GM19099 (cell line): ENCODE data around the gene GTPBP4.

ENCODE experiments used
- POLR2A ChIP-seq: IDR thresholded peaks from 3 replicates; pipeline ENCODE4 v1.6.1; 2011; ENCODE audit warnings: low read depth; ENCODE audit not compliant: insufficient read length; ENCODE audit errors: extremely low read depth

Gene GTPBP4

DNA sequence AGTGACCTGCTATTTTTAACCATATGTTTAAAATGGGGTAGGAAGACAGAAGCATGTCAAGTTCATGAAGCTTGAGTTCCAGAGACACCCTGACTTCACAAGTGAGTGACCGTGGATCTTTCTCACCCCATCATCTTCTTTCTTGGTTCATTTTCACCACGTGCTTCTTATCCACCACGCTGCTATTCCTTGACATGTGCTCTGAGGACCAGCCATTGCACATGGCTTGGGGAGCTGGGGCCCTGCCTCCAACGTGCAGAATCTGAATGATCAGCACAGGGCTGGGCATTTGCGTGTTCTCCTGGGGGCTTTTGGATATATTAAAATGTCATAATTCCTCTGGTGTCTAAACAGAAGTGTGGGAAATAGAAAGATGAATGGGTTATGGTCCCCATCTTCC is 25.0 kb upstream of the GTPBP4 start:
- TF ChIP-seq POLR2A: no peak

DNA sequence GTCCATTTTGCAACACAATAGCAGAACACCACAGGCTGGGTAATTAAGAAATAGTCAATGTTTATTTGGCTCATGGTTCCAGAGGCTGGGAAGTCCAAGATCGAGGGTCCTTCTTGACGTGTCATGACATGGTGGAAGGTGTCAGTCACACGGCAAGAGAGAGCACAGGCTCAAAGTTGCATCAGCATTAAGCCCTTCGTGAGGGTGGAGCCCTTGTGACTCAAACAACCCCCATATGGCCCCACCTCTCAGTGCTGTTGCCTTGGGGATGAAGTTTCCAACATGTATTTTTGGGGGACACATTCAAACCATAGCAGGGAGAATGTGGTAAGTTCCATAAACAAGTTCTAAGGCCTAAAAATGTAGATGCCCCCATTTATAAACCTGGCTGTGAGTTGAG is 24.6 kb upstream of the GTPBP4 start:
- no peak for TF ChIP-seq POLR2A

DNA sequence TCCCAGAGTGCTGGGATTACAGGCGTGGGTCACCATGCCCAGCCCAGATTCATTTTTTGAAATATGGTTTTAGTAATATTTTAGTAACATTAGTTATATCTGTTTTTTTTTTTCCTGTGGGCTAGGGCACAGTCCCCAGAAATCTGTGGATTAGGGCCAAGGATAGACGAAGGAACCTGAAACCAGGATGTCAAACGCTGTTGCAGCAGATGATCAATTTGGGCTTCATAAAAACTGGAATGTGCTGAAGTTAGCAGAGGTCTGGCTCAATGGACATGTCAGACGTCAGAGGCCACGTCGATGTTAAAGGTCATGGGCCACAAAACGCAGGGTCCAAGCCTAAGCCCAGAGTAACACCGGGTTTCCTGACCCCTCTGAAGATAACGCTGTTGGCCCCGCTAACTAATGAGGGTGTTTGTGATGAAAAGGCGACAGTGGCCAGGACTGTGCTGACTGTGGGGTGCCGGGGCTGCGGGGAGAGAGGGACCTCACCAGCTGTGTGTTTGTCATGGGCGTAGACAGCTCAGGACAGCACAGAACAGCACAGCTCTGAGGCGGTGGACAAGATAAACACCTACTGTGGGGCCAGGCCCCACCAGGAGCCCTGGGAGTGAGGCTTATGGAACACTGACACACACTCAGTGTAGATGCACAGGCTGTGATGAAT is 23.8 kb upstream of the GTPBP4 start:
- no peak for TF ChIP-seq POLR2A

DNA sequence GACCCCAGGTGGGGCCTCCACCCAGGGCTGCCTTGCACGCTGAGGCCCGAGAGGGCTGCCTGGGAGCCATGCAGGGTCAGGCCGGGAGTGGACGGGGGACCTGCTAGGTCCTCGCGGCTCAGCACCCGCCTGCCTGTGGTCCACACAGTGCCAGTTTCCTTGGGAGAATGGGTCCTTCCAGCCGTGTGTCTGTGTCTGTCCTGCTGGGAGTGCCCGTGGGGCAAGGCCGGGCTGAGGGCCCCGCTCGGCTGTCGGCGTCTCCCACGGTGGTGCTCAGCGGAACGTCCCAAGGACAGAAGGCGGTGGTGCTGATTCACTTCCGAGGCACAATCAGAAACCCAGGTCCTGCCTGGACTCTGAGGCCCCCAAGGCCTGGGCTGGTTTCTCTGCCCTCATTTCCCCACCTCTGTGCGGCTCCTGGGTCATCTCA is 23.2 kb upstream of the GTPBP4 start:
- no peak for TF ChIP-seq POLR2A

DNA sequence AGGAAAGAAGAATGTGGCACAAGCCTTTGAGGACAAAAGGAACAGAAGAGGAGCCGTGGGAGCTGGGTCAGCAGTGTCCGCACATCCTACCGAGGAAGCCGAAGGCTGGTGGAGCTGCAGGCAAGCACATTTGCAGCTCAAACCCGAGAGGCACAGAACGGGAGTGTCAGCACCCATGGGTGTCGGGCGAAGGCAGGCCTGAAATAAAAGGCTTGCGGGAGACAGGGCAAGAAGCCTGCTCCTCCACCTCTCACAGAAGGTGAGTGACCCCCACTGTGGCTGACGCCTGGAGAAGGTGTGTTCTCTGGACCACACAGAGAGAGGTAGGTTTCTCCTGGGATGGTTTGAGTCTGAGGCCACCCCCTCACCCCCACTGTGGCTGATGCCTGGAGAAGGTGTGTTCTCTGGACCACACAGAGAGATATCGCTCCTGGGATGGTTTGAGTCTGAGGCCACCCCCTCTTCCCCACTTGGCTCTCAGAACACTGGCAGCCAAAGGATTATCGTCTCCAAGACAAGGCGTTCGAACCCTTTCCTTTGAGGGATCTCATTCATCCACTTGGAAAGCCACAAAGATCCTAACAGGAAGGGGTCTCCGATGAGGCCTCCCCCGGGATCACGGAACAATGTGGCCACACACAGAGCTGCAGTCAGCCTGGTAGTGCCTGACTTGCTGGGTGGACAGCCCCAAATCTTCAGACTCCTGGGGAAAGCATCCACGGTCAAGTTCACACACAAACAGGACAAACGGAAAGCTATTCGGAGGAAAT is 21.6 kb upstream of the GTPBP4 start:
- TF ChIP-seq POLR2A: no peak

DNA sequence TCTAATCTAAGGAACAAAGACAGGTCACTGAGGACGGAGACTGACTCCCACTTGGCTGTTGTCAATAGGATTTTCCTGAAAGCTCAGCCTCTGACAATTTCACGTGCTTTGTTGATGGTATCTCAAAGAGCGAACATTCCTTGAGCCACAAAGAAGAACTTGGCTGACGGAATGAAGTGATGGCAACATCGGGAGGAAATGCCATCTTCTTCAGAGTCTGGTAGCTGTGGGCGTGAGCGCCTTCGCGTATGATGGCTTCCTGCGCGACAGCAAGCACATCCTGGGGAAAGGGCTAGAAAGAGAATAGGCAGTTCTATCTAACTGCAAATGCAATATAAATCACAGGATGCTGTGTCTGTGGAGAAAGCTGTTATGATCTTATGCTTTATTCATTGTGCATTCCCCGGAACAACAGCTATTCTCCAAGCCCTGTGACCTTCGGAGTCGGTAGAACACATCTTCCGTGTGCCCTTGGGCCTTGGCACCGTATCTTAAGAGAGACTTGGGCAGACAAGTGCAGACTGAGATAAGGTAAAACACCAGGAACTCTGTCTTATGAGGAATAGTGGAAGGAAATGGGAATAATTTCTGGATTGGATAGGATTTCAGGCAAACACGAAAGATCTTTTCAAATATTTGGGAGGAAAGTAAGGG is 19.6 kb upstream of the GTPBP4 start:
- TF ChIP-seq POLR2A: no peak

DNA sequence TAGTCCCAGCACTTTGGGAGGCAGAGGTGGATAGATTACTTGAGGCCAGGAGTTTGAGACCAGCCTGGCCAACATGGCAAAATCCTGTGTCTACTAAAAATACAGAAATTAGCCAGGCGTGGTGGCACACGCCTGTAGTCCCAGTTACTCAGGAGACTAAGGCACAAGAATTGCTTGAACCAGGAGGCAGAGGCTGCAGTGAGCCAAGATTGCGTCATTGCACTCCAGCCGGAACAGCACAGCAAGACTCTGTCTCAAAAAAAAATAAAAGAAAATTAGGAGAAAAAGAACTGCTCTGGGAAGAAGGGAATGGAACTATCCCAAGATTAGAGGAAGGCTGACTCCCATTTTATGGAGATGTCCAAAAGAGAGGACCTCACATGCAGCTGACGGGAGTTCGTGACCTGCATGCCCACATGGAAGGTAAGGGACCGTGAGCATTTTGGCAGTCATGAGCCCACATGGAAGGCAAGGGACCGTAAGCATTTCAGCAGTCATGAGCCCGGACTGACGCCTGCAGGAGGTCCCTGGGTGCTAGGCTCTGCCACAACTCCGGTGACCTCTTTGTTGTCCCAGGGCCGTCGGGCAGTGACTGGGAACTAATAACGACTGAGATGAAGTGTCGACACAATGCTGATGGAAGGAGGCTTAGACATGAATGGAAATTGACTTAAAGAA is 18.6 kb upstream of the GTPBP4 start:
- TF ChIP-seq POLR2A: no peak

DNA sequence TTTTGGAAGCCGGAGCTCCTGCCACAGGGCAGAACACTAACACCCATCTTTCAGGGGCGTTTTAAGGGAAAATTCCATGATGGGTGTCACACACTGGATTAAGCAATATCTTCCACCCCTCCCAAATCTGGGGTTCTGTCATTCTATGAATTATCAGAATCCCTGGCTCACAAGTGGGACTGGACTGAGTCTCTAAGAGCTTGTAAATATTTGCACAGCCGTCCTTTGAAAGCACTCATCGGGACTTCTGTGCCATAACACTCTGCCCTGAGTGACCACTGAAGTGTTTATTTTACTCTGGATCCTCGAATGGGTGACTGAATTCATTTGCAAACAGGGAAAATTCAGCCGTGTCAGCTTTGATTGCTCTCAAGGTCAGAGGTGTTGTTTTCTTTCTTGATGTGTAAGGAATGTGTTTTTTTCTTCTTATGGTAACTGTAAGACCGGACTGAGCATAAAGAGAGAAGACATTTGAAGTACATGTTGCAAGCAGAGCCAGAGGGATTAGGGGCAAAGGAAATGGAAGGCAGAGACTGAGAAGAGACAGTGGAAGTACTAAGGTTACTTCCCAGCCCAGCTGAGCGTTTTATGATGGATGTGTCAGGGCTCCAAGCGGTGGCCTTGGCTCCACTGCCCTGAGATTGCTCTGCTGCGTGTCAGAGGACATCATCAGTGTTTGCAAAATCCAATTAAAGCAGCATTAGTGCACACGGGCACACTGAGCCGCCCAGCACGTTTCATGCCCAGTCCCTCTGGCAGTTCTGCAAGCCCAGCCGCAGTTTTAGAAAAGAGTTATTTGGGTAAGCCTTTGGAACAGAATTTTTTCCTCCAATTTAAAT is 17.7 kb upstream of the GTPBP4 start:
- no peak for TF ChIP-seq POLR2A

DNA sequence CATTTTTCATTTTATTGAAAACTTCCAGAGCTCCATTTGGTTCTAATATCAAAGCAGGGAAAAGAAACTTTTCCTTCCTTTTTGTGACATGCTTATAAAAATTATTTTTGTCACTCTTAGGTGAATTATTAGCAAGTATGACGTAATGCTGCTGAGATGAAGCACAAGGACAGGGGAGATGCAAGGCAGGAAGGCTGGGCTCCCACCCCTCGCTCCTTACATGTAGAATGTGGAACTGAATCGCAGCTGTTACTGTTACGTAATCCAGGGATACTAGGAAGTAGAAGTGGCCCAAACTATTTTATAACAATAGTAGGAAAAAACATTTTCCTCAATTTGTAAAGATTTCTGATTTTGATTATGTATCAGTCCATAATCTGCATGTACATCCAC is 17.1 kb upstream of the GTPBP4 start:
- no peak for TF ChIP-seq POLR2A

DNA sequence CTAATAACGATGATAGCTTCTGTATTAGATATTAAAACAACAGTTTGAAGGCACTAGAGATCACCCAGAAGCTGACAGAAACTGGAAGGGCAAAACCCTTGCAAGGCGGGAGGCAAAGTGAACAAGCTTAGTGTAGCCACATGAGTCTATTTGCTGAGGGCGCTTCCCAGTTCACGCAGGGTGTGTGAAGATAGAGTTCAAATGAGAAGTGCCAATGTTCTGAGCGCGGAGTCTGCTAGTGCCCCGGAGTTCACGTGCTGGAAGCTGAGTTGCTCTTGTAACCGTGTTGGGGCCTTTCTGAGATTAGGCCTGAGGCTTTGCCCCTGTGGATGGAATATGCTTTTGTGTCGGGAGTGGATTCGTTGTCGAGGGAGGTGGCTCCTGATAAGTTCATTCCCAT is 16.6 kb upstream of the GTPBP4 start:
- TF ChIP-seq POLR2A: no peak

DNA sequence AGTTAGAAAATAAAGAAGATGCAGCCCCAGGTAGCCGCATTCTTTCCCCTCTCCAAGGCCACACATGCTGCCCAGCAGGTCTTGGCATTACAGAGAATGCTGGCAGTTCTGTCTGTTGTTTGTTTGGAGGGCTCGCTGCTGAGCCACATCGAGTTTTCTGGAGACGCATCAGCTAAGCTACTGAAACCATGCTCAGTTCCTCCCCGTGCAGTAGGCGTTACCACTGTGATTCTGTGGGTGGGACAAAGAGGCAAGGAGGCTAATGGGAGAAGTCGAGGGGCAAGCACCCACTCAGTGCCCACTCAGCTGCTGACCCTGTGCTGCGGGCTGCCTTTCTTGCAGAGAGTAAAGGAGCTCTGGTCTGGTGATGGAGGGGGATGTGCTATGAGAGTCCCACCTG is 15.5 kb upstream of the GTPBP4 start:
- no peak for TF ChIP-seq POLR2A

DNA sequence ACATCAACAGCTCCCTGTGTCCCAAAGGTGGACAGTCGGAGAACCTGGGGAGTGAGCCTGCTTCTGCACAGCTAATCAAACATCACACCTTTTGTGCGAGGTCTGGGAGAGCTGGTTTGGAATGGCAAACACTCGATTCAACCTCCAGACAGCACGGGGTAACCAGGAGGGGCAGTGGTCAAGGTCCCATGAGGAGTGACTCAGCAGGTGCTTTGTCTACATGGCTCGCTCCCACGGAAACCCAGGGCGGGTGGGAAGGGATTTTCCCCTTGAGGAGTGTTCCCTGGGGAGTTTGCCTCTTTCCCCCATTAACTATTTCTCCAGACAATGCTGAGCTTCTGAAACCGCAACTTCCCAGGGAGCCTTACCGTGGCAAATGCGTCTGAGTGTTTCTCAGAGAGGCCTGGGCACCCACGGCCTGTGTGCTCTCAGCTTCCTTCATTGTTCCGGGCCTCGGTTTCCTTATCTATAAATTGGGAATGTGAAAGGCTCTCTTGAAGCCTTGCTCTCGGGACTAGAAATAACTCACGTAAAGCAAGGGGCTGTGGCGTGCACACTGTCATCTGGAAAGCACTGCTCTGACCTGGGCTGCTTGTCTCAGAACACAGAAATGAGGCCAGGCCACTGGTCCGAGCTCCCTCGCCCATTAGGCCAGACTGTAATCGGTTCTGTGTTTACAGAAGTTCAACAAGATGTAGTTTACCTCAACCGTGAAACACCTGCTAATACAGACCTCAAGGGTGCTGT is 14.0 kb upstream of the GTPBP4 start:
- TF ChIP-seq POLR2A: no peak

DNA sequence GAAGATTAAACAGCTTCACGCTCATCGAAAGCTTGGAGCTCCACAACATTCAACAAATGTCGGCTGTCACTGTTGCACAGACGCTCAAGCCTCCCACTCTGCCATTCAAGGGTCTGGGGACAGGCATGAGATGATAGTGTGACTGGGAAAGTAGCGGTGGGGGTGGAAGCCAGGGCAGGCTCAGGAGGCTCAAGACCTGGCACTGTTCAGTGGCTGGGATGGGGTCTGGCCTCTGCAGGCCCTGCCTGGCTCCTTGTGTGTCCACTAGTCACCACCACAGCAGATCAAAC is 13.5 kb upstream of the GTPBP4 start:
- no peak for TF ChIP-seq POLR2A

DNA sequence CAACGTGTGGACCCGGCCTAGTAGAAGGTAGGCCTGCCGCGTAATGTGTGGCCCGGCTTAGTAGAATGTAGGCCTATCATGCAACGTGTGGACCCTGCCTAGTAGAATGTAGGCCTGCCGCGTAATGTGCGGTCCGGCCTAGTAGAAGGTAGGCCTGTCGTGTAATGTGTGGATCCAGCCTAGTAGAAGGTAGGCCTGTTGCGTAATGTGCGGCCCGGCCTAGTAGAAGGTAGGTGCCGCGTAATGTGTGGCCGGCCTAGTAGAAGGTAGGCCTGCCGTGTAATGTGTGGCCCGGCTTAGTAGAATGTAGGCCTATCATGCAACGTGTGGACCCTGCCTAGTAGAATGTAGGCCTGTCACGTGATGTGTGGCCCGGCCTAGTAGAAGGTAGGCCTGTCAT is 11.9 kb upstream of the GTPBP4 start:
- no peak for TF ChIP-seq POLR2A
